OCI-M2 (cell line): ENCODE data around the gene SHQ1.

Experiments used
- DNase-seq: peaks from one replicate; lab custom pipeline; 2025; ENCODE audit not compliant: unreplicated experiment; lab: John Stamatoyannopoulos, UW

SHQ1 gene

GRCh38 chr3:72847751-72848702, at the start of gene SHQ1:
TSS of gene SHQ1 (minus strand) at chr3:72848445. CDS start at chr3:72848340, 105 bp downstream.
- peak; percentile 48 for DNase-seq

GRCh38 chr3:72897758-72898007, 49.4 kb upstream of the SHQ1 start:
- no peak for DNase-seq

DNA sequence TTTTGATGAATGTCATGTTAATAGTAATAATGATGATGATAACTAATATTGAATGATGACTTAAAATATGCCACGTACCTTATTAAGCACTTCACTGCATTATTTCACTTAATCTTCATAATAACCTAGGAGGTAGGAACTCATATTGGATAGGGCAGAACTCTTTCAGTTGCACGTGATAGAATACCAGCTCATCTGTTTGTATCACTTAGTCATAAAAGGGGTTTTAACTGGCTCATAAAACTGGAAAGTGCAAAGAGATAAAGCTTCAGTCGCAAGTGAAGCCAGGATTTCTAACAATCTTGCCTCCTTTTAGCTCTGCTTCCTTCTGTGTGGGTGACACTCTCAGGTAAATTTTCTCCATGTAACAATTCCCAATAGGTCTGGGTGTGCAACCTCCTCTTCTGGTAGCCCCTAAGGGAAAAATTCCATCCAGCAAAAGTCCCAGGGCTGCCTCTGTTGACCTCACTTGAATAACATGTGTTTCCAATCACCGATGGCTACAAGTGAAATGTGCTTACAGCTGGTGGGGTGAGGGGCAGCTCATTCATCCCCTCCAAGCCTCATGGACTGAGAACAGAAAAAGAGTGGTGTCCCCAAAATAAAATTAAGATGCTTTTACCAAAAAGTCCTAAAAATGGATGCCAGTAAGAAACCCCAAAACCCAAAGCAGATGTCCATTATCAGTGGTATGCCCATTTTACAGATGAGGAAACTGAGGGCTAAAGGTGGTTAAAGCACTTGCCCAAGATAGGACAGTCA, 48.9 kb upstream of the SHQ1 start:
- DNase-seq: no peak

GRCh38 chr3:72894976-72895552, 46.8 kb upstream of the SHQ1 start:
- no peak for DNase-seq

DNA sequence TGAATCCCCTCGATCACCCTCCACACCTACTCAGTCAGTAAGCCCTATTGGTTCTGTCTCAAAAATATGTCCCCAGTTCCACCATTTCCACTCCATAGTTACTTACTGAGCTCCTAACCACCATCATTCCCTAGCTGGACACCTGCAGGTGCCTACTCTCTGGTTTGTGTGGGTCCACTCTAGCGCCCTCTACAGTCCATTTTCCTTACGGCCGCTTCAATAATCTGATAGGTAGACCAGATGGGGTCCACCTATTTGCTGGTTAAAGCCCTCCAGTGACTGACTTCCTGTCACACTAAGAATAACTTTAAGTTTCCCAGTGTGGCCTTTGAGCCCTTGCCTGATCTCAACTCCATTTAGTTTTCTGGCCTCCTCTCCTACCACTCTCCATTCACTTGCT, 44.6 kb upstream of the SHQ1 start:
- DNase-seq: no peak

- no peak for DNase-seq
Measured at GRCh38 chr3:72892081-72892775, 44.0 kb upstream of the SHQ1 start.

DNA sequence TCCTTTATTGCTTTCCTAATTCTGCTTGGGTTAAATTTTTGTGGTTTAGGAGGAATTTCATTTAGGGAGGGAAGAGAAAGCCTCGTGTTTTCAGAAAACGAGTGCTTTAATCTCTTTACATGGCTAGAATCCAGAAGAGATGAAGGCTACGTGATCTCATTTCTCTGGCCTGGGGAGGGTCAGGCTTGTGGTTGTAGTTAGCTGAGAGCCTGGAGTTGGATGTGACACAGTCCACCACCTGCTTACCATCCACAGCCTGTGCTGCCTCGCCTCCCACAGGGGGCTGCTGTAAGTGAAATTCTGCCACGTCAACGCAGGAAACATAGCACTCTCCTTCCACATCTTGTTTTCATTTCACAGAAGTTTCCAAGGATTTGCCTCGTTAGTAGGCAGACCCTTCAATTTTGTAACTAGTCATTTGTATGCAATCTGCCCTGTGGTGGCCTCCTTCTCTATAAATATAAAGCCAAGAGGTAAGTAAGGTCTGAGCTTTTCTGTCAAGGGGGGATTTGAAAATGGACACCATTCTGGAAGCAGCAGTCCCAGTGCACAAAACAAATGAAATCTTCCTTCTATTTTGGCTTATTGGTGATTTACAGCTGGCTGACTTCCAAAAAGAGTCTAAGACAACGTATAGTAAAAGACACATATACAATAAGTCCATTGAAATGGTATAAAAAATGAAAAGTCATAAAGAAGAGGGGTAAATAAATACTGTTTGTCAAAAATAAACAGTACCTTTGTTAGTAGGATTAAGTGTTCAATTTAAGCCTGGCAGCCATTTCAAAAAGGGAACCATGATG, 43.0 kb upstream of the SHQ1 start:
- DNase-seq: no peak

- DNase-seq: no peak
Measured at GRCh38 chr3:72890166-72890925, 42.1 kb upstream of the SHQ1 start.

DNA sequence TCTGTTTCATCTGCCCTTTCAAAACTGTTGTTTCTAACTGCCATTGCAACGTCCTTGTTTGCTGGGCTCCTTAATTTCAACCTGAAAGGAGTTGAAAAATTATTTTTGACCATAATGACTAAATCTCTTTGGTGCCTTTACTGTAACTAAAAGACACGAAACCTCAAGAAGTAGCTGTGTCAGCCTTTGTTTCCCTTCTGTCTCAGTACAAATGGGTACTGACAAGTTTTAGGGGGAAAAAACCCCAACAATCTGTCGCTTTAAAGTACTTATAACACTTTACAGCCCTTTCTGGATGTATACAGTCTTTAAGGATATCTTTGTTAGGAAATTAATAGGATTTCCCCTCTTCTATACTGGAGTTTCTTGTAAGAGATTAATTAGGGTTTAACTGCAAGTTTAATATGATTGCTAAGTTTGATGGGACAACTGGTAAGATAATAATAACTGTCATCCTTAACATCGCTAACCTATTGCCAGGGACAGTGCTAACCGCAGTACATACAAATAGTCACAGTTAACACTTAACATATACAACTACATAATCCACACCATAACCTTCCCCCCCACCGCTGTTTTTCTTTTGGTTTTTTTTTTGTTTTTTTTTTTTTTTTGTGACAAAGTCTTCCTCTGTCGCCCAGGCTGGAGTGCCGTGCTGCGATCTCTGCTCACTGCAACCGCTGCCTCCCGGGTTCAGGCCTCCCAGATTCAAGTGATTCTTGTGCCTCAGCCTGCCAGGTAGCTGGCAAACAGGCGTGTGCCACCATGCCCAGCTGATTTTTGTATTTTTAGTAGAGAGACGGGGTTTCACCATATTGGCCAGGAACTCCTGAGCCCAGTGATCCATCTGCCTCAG, 41.3 kb upstream of the SHQ1 start:
- no peak for DNase-seq

GRCh38 chr3:72888546-72889309, 40.5 kb upstream of the SHQ1 start:
- no peak for DNase-seq

GRCh38 chr3:72887705-72888545, 39.7 kb upstream of the SHQ1 start, which contains the start of gene GXYLT2:
TSS of gene GXYLT2 (plus strand) at chr3:72888046. CDS start at chr3:72888234, 188 bp downstream.
- no peak for DNase-seq

DNA sequence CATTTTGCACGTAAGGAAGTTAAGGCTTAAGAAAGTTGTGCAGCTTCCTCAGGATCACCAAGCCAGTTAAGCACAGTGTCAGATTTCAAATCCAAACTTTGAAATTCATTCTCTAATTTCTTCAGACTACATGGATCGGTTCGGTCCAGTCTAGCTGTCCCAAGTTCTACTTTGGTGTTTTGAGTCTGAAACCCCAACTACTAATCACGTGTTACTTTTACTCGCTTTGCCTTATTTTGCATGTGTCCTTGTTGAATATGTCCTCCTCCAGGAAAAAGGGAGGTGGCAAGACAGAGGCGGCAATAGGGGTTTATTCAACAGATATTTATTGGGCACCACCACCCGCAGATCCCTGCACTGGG, 39.1 kb upstream of the SHQ1 start:
- DNase-seq: no peak

GRCh38 chr3:72872183-72872582, 23.9 kb upstream of the SHQ1 start:
- DNase-seq: no peak

GRCh38 chr3:72862314-72863090, 14.3 kb upstream of the SHQ1 start:
- no peak for DNase-seq

GRCh38 chr3:72860846-72861245, 12.6 kb upstream of the SHQ1 start:
- no peak for DNase-seq

GRCh38 chr3:72860053-72860452, 11.8 kb upstream of the SHQ1 start:
- no peak for DNase-seq
